GM12878 (cell line): ENCODE measurements around the gene EIF3A. TPM values are rescaled to one million over a fixed set of nuclear protein-coding genes. Genes with fewer than 3 reads are reported as not detected.

ENCODE experiments used
- EED ChIP-seq: sonication (generic); IDR thresholded peaks from 2 replicates; pipeline ENCODE4 v1.6.1; 2016; ENCODE audit warnings: antibody characterized with exemption, low read depth
- FOXM1 ChIP-seq: IDR thresholded peaks from 2 replicates; pipeline ENCODE4 v1.6.1; 2012; ENCODE audit warnings: low read depth, mild to moderate bottlenecking, inconsistent platforms, low read length, moderate library complexity
- MEF2A ChIP-seq: IDR thresholded peaks from 2 replicates; pipeline ENCODE4 v1.6.1; 2011; ENCODE audit warnings: low read depth, mild to moderate bottlenecking, low read length, moderate library complexity; ENCODE audit not compliant: insufficient read depth
- MEF2B ChIP-seq: fragments of 450-650 bp; IDR thresholded peaks from 2 replicates; pipeline ENCODE4 v1.6.1; 2018; ENCODE audit warnings: mild to moderate bottlenecking, moderate library complexity; ENCODE audit not compliant: partially characterized antibody, poor library complexity, severe bottlenecking
- NBN ChIP-seq: fragments of 450-650 bp; IDR thresholded peaks from 2 replicates; pipeline ENCODE4 v1.6.1; 2016
- polyA plus RNA-seq, 11 experiments: library from polyadenylated mRNA; depleted of rRNA in 4 of 11; unstranded in 6 of 11; stranded (reverse) in 5 of 11; fragments of >200 nt; fragmentation: Nextera tagmentation in 4 of 11; fragmentation: Illumina TruSeq in 1 of 11; extraction: Ambion mirVana in 4 of 11; extraction: Trizol in 1 of 11; gene quantifications; 1 replicate in 1 of 11; 2 replicates in 10 of 11; pipeline versions ENCODE4 v1.2.1 to v1.2.3, GENCODE V29; 2011 to 2016; ENCODE audit warnings: inconsistent platforms in 2 of 11, missing spikeins in 2 of 11, low read depth in 1 of 11
- total RNA-seq, 4 experiments: library from RNA; depleted of rRNA in 3 of 4; stranded (reverse); fragments of >200 nt in 3 of 4; fragmentation: Illumina TruSeq in 1 of 4; extraction: Trizol in 1 of 4; gene quantifications; 2 replicates each; pipeline versions ENCODE4 v1.2.1 to v1.2.3, GENCODE V29; 2013 to 2021
- TF ChIP-seq, protein P1 (sequence below): IDR thresholded peaks from 2 replicates; pipeline ENCODE4 v1.6.1; 2012; ENCODE audit warnings: low read length, inconsistent platforms
- TF ChIP-seq, protein P2 (sequence below): IDR thresholded peaks from 2 replicates; pipeline ENCODE4 v1.6.1; 2012; ENCODE audit warnings: improper control_type of control experiment, low read depth, low read length; ENCODE audit not compliant: insufficient replicate concordance
- TF ChIP-seq, protein P3 (sequence below): fragments of 450-650 bp; IDR thresholded peaks from 2 replicates; pipeline ENCODE4 v1.6.1; 2017; ENCODE audit warnings: mild to moderate bottlenecking, low read depth, inconsistent platforms; ENCODE audit not compliant: poor library complexity, severe bottlenecking

Gene EIF3A
- total and polyA plus RNA-seq, 10 of the 15 experiments (the other 5 are each of a cell fraction or from before 2014, with no cell fraction given) = 42.3 to 195 (median 96.3) TPM

DNA sequence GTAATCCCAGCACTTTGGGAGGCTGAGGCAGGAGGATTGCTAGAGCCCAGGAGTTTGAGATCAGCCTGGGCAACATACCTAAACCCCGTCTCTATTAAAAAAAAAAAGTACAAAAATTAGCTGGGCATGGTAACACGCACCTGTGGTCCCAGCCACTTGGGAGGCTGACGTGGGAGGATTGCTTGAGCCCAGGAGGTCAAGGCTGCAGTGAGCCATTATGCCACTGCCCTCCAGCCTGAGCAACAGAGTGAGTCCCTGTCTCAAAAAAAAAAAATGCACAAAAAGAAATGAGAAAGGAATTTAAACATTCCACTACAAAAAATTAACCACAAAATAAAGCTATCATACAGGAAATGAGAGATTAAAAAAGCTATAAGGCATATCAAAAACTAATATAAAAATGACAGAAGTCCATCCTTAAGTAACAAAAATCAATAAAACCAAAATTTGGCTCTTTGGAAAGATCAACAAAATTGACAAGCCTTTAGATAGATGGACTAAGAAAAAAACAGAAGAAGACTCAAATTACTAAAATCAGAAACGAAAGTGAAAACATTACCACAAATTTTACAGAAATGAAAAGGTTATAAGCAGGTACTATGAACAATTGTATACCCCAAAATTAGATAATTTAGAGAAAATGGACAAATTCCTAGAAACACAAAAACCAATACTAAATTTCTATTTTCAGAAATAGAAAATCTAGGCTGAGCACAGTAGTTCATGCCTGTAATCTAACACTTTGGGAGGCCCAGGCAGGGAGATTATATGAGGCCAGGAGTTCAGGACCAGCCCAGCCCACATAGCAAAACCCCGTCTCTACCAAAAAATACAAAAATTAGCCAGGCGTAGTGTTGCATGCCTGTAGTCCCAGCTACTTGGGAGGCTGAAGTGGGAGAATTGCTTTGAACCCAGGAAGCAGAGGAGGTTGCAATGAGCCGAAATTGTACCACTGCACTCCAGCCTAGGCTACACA lies 93.5 kb downstream of the EIF3A start (continued):
- TF ChIP-seq, protein P1, sequence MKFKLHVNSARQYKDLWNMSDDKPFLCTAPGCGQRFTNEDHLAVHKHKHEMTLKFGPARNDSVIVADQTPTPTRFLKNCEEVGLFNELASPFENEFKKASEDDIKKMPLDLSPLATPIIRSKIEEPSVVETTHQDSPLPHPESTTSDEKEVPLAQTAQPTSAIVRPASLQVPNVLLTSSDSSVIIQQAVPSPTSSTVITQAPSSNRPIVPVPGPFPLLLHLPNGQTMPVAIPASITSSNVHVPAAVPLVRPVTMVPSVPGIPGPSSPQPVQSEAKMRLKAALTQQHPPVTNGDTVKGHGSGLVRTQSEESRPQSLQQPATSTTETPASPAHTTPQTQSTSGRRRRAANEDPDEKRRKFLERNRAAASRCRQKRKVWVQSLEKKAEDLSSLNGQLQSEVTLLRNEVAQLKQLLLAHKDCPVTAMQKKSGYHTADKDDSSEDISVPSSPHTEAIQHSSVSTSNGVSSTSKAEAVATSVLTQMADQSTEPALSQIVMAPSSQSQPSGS = peak; percentile 65; the same call in 1 of the 2 replicates
- TF ChIP-seq EED (peak; percentile 48), MEF2A (peak; percentile 80), NBN (0 out of 2 replicates have a peak, but pooled peaks have one; percentile 22), FOXM1 (peak; percentile 39; the same call in 1 of the 2 replicates), MEF2B (peak; percentile 53)
- TF ChIP-seq, protein P2, sequence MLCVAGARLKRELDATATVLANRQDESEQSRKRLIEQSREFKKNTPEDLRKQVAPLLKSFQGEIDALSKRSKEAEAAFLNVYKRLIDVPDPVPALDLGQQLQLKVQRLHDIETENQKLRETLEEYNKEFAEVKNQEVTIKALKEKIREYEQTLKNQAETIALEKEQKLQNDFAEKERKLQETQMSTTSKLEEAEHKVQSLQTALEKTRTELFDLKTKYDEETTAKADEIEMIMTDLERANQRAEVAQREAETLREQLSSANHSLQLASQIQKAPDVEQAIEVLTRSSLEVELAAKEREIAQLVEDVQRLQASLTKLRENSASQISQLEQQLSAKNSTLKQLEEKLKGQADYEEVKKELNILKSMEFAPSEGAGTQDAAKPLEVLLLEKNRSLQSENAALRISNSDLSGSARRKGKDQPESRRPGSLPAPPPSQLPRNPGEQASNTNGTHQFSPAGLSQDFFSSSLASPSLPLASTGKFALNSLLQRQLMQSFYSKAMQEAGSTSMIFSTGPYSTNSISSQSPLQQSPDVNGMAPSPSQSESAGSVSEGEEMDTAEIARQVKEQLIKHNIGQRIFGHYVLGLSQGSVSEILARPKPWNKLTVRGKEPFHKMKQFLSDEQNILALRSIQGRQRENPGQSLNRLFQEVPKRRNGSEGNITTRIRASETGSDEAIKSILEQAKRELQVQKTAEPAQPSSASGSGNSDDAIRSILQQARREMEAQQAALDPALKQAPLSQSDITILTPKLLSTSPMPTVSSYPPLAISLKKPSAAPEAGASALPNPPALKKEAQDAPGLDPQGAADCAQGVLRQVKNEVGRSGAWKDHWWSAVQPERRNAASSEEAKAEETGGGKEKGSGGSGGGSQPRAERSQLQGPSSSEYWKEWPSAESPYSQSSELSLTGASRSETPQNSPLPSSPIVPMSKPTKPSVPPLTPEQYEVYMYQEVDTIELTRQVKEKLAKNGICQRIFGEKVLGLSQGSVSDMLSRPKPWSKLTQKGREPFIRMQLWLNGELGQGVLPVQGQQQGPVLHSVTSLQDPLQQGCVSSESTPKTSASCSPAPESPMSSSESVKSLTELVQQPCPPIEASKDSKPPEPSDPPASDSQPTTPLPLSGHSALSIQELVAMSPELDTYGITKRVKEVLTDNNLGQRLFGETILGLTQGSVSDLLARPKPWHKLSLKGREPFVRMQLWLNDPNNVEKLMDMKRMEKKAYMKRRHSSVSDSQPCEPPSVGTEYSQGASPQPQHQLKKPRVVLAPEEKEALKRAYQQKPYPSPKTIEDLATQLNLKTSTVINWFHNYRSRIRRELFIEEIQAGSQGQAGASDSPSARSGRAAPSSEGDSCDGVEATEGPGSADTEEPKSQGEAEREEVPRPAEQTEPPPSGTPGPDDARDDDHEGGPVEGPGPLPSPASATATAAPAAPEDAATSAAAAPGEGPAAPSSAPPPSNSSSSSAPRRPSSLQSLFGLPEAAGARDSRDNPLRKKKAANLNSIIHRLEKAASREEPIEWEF = peak; percentile 49
- TF ChIP-seq, protein P3, sequence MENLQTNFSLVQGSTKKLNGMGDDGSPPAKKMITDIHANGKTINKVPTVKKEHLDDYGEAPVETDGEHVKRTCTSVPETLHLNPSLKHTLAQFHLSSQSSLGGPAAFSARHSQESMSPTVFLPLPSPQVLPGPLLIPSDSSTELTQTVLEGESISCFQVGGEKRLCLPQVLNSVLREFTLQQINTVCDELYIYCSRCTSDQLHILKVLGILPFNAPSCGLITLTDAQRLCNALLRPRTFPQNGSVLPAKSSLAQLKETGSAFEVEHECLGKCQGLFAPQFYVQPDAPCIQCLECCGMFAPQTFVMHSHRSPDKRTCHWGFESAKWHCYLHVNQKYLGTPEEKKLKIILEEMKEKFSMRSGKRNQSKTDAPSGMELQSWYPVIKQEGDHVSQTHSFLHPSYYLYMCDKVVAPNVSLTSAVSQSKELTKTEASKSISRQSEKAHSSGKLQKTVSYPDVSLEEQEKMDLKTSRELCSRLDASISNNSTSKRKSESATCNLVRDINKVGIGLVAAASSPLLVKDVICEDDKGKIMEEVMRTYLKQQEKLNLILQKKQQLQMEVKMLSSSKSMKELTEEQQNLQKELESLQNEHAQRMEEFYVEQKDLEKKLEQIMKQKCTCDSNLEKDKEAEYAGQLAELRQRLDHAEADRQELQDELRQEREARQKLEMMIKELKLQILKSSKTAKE = peak; percentile 29
